ENCODE measurements around the gene PTPN22. TPM values are rescaled to one million over a fixed set of nuclear protein-coding genes. Genes with fewer than 3 reads are reported as not detected.
"Not testable (repeated sequence)": the region's sequence is repeated elsewhere in the genome, so short reads cannot be mapped to it uniquely, and the experiment has no call there.

The PTPN22 gene
- total RNA-seq, 1 experiment from 2014 or later: not detected

- TF ChIP-seq, protein P1, sequence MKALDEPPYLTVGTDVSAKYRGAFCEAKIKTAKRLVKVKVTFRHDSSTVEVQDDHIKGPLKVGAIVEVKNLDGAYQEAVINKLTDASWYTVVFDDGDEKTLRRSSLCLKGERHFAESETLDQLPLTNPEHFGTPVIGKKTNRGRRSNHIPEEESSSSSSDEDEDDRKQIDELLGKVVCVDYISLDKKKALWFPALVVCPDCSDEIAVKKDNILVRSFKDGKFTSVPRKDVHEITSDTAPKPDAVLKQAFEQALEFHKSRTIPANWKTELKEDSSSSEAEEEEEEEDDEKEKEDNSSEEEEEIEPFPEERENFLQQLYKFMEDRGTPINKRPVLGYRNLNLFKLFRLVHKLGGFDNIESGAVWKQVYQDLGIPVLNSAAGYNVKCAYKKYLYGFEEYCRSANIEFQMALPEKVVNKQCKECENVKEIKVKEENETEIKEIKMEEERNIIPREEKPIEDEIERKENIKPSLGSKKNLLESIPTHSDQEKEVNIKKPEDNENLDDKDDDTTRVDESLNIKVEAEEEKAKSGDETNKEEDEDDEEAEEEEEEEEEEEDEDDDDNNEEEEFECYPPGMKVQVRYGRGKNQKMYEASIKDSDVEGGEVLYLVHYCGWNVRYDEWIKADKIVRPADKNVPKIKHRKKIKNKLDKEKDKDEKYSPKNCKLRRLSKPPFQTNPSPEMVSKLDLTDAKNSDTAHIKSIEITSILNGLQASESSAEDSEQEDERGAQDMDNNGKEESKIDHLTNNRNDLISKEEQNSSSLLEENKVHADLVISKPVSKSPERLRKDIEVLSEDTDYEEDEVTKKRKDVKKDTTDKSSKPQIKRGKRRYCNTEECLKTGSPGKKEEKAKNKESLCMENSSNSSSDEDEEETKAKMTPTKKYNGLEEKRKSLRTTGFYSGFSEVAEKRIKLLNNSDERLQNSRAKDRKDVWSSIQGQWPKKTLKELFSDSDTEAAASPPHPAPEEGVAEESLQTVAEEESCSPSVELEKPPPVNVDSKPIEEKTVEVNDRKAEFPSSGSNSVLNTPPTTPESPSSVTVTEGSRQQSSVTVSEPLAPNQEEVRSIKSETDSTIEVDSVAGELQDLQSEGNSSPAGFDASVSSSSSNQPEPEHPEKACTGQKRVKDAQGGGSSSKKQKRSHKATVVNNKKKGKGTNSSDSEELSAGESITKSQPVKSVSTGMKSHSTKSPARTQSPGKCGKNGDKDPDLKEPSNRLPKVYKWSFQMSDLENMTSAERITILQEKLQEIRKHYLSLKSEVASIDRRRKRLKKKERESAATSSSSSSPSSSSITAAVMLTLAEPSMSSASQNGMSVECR (CRISPR knock-in tag; IDR thresholded peaks at IDR 0.05; ENCODE audit: borderline replicate concordance): no peak
- TF ChIP-seq EMX1 (CRISPR knock-in tag; IDR thresholded peaks at IDR 0.05): no peak
- TF ChIP-seq, protein P2, sequence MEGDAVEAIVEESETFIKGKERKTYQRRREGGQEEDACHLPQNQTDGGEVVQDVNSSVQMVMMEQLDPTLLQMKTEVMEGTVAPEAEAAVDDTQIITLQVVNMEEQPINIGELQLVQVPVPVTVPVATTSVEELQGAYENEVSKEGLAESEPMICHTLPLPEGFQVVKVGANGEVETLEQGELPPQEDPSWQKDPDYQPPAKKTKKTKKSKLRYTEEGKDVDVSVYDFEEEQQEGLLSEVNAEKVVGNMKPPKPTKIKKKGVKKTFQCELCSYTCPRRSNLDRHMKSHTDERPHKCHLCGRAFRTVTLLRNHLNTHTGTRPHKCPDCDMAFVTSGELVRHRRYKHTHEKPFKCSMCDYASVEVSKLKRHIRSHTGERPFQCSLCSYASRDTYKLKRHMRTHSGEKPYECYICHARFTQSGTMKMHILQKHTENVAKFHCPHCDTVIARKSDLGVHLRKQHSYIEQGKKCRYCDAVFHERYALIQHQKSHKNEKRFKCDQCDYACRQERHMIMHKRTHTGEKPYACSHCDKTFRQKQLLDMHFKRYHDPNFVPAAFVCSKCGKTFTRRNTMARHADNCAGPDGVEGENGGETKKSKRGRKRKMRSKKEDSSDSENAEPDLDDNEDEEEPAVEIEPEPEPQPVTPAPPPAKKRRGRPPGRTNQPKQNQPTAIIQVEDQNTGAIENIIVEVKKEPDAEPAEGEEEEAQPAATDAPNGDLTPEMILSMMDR (IDR thresholded peaks at IDR 0.05): no peak
- no peak for TF ChIP-seq SP1 (CRISPR knock-in tag; conservative IDR thresholded peaks at IDR 0.05)
- no peak for TF ChIP-seq FOXJ3 (CRISPR knock-in tag; IDR thresholded peaks at IDR 0.05; ENCODE audit: borderline replicate concordance)
- TF ChIP-seq, protein P3, sequence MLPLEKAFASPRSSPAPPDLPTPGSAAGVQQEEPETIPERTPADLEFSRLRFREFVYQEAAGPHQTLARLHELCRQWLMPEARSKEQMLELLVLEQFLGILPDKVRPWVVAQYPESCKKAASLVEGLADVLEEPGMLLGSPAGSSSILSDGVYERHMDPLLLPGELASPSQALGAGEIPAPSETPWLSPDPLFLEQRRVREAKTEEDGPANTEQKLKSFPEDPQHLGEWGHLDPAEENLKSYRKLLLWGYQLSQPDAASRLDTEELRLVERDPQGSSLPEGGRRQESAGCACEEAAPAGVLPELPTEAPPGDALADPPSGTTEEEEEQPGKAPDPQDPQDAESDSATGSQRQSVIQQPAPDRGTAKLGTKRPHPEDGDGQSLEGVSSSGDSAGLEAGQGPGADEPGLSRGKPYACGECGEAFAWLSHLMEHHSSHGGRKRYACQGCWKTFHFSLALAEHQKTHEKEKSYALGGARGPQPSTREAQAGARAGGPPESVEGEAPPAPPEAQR (CRISPR knock-in tag; IDR thresholded peaks at IDR 0.05): no peak
- TF ChIP-seq NR1H2 (CRISPR knock-in tag; IDR thresholded peaks at IDR 0.05): no peak
- TF ChIP-seq ETV6 (CRISPR knock-in tag; IDR thresholded peaks at IDR 0.05): no peak
Observed at GRCh38 chr1:113854234-113854633, 17.3 kb downstream of the PTPN22 start (continued).

DNA sequence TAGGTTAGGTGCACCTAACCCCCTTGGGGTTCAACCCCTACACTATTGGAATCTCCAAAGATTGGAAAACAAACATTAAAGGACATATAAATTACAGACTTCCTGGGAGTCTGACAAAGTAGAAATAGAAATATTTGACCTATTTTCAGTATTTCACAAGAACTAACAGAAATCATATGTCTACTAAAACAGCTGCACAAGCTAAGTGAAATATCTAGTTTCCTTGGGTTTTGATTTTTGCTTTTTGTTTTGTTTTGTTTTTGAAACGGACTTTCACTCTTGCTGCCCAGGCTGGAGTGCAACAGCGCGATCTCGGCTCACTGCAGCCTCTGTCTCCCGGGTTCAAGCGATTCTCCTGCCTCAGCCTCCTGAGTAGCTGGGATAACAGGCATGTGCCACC lies 18.8 kb downstream of the PTPN22 start:
- DNase-seq (ENCODE audit: low spot score); H3K36me3 Mint-ChIP-seq; H3K27me3 Mint-ChIP-seq (ENCODE audit: low read depth); CTCF ChIA-PET; H3K4me1 Mint-ChIP-seq; H3K27ac Mint-ChIP-seq; H3K4me3 Mint-ChIP-seq; POLR2A ChIA-PET; H3K9me3 Mint-ChIP-seq; ATAC-seq: not testable (repeated sequence)

- Mint-ChIP-seq H3K9me3 (peaks cover 23% of the 10 kb centered on the region), H3K4me1 (no peaks in the 10 kb centered on the region), H3K36me3 (peaks cover 6% of the 10 kb centered on the region; the same call in 1 of the 2 replicates), H3K27ac (no peak overlapping the region), H3K4me3 (no peak overlapping the region), H3K27me3 (ENCODE audit: low read depth) (peaks cover 3% of the 10 kb centered on the region; the same call in 1 of the 2 replicates)
- ChIA-PET CTCF (no interaction called here), POLR2A (no interaction called here)
- ATAC-seq (no peak), DNase-seq (ENCODE audit: low spot score) (no peak)
- TF ChIP-seq GRHL2 (CRISPR knock-in tag; IDR thresholded peaks at IDR 0.05; ENCODE audit: insufficient replicate concordance, severe bottlenecking): no peak
- no peak for TF ChIP-seq AR (CRISPR knock-in tag; IDR thresholded peaks at IDR 0.05)
- TF ChIP-seq ZBTB21 (CRISPR knock-in tag; IDR thresholded peaks at IDR 0.05; ENCODE audit: borderline replicate concordance): no peak
- no peak for TF ChIP-seq IRF1 (CRISPR knock-in tag; IDR thresholded peaks at IDR 0.05)
- TF ChIP-seq, protein P4, sequence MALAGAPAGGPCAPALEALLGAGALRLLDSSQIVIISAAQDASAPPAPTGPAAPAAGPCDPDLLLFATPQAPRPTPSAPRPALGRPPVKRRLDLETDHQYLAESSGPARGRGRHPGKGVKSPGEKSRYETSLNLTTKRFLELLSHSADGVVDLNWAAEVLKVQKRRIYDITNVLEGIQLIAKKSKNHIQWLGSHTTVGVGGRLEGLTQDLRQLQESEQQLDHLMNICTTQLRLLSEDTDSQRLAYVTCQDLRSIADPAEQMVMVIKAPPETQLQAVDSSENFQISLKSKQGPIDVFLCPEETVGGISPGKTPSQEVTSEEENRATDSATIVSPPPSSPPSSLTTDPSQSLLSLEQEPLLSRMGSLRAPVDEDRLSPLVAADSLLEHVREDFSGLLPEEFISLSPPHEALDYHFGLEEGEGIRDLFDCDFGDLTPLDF (CRISPR knock-in tag; IDR thresholded peaks at IDR 0.05): no peak
- TF ChIP-seq PRRX2 (CRISPR knock-in tag; IDR thresholded peaks at IDR 0.05): no peak
- no peak for TF ChIP-seq SMAD4 (CRISPR knock-in tag; IDR thresholded peaks at IDR 0.05)
- TF ChIP-seq JUN (CRISPR knock-in tag; IDR thresholded peaks at IDR 0.05): no peak
- TF ChIP-seq CDX4 (CRISPR knock-in tag; IDR thresholded peaks at IDR 0.05; ENCODE audit: borderline replicate concordance): no peak
- TF ChIP-seq NR1H2 (CRISPR knock-in tag; IDR thresholded peaks at IDR 0.05): no peak
- TF ChIP-seq FOXK1 (CRISPR knock-in tag; IDR thresholded peaks at IDR 0.05): no peak
- TF ChIP-seq FOXJ3 (CRISPR knock-in tag; IDR thresholded peaks at IDR 0.05; ENCODE audit: borderline replicate concordance): no peak
- no peak for TF ChIP-seq NFATC4 (CRISPR knock-in tag; IDR thresholded peaks at IDR 0.05)
Observed at GRCh38 chr1:113850127-113850796, 21.2 kb downstream of the PTPN22 start.

All from WTC11 (cell line).